GM21390 (cell line): Measurements from ENCODE around the gene SNX2.

ENCODE experiments used
- ATAC-seq: cut with Tn5 transposase; IDR thresholded peaks from one replicate; pipeline ENCODE4 v1.9.1; 2021; ENCODE audit not compliant: unreplicated experiment

Gene SNX2

DNA sequence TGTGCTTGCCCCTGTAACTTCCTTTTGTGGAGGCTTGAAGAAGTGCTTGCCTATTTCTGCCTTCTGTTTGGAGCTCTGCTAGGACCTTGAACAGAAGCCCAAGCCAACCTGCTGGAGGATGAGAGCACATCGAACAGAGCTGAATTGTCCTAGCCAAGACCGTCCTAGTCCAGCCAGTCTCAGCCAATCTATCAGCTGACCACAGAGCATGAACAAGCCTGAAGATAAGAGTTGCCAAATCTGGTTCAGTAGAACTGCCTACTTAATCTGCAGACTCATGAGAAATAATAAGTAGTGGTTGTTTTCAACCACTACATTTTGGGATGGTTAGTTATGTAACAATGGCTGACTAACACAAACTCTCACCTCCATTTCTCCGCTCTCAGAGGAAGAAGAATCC lies 4.4 kb upstream of the SNX2 start:
- no peak for ATAC-seq

DNA sequence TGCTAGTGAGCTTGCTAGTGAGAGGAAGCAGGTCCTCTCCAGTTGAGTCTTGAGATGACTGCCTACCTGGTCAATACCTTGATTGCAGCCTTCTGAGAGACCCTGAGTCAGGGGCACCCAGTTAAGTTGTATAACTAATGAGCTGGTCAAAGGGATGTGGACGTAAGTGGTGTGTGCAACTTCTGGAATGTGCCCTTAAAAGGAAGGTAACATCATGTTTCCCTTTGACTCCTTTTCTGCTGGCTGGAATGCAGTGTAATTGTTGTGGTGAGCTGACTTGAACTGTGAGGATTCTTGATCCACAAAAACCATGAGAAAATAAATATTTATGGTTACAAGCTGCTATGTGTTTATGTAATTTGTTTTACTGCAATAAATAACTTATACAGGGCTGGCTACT lies 2.4 kb upstream of the SNX2 start:
- no peak for ATAC-seq

DNA sequence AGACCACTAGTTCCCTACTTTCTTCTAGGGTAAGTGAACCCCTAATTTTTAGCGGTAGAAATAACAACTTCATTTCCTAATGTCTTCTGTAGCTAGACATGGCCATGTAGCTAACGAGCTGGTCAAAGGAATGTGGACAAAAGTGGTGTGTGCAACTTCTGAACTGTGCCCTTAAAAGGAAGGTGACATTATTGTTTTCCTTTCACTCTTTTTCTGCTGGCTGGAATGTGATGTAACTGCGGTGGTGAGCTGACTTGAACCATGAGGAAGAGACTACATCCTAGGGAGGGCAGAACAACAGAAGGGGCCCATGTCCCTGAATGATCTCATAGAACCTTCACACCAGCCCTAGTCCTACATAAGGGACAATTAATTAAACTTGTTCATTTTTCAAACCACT lies 1.3 kb upstream of the SNX2 start:
- ATAC-seq = no peak

DNA sequence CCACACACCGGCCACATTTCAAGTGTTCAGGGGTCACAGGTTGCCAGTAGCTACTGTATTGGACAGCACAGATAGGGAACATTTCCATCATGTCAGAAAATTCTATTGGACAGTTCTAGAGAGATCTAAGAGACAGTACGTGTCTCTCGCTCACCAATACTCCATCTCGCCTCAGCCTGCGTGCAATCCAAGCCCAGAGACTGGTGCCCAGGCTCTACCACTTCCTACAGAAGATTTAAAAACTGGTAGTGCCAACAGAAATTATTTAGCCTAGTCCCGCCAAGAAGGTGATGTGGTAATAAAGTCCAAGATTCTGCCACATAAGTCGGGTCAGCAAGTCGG lies 390 bp upstream of the SNX2 start:
- peak; percentile 43 for ATAC-seq

DNA sequence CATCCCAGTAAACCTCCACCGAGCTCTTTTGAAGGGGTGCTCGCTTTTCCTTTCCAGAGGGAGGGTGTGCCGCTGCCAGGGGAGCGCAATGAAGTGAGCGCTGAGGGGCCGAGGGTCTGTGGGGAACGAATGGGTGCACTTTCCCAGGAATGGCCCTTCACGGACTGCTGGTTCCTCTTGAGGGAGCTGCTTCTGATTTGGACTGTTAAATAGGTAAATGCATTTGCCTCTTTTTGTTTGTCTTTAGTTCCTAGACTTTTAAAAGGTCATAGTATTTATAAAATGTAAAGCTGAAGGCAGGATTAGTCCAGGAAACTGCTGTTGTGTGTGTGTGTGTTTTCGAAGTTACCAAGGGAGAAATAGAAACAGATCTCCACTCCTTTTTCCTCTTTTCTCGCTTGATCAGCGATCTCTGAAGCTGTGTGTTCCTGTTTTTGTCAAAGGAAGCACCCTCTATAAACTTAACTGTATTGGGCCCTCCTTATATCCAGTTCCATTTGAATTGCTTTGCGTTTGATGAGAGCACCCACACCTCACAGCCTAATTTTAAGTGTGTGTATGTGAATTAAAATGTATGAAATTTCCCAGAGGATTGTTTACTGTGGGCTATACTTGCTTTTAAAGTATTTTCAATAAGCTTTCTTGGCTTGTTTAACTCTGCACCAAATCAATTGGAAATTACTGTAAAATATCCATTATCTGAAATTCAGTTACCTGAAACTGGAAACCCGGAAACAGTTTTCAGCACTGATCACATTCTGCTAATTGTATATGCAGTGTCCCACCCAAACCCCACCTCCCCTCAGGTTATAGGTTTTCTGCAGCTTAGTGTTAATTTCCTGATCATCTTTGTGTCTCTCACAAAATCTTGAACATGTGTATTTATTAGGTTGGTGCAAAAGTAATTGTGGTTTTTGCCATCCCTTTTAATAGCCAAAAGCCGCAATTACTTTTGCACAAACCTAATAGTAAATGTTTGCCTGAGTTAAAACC lies 966 bp downstream of the SNX2 start:
- ATAC-seq = no peak

DNA sequence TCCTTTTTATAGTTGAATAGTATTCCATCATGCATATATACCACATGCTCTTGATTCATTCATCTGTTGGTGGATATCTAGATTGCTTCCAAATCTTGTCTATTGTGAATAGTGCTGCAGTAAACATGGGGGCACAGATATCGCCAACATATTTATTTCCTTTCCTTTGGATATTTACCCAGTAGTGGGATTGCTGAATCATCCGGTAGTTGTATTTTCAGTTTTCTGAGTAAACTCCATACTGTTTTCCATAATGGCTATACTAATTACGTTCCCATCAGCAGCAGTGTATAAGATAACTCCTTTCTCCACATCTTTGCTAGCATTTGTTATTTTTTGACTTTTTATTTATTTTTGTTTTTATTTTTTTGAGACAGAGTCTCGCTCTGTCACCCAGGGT lies 3.3 kb downstream of the SNX2 start:
- no peak for ATAC-seq

DNA sequence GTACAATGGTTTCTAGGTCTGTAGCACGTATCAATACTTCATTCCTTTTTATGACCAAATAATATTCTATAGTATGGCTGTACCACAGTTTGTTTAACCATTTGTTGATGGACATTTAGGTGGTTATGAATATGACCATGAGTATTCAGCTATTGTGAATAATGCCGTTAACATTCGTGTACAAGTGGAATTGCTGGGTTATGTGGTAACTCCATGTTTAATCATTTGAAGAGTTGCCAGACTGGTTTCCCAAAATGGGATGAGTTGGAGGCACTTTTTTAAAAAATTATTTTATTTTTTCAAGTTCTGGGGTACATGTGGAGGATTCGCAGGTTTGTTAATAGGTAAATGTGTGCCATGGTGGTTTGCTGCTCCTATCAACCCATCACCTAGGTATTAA lies 4.6 kb downstream of the SNX2 start:
- ATAC-seq = no peak

DNA sequence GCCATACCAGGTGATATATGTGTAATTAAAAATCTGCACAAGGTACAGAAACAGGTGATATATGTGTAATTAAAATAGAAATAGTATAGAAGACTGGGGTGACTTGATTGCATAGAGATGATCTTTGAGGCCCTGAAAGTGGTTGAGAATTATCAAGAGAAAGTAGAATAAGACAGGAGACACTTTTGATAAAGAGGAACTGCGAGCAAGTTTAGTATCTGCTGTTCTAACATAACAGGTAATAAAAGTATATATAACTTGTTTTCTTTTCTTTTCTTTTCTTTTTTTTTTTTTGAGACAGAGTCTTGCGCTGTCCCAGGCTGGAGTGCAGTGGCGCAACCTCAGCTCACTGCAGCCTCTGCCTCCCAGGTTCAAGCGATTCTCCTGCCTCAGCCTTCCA lies 5.4 kb downstream of the SNX2 start:
- peak; percentile 42 for ATAC-seq

DNA sequence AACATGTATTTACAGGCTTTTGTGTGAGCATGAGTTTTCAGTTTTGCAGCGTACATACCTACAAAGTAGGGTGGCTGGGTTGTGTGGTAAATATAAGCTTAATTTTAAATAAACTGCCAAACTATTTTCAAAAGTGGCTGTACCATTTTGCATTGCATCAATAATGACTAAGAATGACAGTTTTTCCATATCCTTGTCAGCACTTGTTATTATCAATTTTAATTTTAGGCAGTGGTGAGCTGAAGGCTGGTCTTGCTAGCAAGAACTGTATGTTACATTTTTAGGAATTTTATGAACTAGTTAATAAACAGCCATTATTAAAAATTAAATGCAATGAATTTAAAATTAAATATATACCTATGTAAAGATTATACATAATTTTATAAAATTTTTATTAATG lies 6.6 kb downstream of the SNX2 start:
- ATAC-seq = no peak

DNA sequence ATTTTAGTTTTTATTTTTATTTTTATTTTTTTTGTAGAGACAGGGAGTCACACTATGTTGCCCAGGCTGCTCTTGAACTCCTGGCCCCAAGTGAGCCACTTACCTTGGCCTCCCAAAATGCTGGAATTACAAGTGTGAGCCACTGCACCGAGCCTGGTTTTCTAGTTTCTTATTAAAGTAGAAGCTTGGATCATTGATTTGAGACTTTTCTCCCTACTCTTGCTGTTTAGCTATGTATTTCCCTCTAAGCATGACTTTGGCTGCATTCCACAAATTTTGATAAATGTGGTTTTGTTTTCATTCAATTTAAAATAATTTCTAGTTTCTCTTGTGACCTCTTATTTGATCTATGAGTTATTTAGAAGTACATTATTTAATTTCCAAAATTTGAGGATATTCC lies 10.4 kb downstream of the SNX2 start:
- no peak for ATAC-seq

DNA sequence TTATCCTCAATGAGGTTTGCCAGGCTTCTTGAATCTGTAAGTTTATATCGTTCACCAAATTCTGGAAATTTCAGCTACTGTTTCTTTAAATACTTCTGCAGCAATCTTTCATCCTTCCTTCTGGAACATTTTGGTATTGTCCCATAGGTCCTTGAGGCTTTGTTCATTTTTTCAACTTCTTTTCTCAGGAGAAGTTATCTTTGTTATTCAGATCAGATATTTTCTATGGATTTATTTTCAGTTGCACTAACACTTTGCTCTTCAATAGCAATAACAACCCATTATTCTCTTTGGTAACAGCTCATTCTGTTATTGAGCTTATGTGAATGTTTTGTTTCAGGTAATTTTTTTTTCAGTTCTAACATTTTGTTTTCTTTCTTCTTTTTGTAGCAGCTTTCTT lies 13.5 kb downstream of the SNX2 start:
- ATAC-seq = no peak

DNA sequence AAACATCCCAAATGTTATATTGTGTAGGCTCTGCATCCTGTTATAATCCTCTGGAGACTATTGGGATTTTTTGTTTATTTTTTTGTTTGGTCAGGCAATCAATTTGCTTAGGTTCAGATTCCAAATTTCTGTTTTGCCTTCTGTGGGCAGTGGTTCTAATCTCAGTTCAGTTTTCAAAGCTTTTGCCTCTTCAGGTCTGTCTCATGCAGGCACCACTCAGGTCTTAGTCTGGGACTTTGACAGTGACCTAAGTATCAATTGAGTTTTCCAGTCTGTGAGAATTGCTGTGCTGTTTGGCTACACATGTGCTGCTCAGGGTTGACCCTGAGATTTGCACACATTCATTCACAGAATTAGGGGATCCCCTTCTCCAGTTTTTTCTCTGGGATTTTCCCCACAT lies 14.1 kb downstream of the SNX2 start:
- peak; percentile 59 for ATAC-seq

DNA sequence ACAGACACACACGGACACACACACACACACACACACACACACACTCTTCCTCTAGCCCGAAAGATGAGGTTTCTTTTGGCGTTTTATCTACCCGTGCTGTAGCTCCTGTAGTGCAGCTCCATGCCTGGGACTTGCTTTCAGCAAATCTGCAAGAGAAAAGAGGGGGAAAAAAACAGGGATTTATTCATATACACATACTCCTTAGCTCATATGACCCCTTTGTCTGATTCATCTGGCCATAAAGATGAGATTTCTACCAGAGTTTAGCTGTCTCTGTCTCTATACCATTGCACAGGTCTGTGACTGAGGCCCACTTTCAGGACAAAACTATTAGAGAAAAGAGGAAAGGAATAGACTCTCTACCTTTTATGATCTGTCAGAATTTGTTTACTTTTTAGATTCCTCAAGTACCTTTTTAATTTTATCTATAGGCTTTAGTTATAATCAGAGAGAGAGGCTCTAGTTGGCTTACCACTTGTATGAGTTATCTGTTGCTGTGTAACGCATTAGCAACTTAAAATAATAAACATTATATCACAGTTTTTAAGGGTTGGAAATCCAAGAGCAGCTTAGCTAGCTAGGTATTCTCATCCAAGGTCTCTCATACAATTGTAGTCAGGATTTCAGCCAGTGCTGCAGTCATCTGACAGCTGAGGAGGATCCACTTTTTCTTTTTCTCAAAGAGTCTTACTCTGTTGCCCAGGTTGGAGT lies 14.7 kb downstream of the SNX2 start:
- no peak for ATAC-seq

DNA sequence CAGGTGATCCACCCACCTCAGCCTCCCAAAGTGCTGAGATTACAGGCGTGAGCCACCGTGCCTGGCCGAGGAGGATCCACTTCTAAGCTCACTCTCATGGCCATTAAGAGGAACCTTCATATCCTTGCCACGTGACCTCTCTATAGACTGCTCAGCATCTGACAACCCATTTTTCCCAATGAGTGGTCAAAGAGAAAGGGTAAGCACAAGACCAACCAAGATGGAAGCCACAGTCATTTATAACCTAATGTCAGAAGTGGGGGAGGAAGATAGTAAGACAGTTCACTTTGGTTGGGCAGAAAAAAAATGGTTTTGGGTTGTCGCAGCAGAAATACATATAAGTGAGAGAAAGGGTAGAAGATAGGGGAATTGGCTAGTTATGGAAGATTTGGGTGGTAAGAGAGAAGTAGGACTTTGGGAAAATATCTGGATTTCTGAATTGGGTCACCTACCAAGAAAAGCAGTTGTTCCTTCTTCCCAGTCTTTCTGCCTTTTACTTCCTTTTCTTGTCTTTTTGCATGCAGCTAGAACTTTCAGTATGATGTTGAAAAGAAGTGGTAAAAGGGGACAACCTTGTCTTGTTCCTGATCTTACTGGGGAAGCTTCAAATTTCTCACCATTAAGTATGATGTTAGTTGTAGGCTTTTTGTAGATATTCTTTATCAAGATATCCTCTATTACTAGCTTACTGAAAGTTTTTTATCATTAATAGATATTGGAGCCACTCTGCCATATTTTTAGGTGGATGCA lies 15.6 kb downstream of the SNX2 start:
- ATAC-seq = no peak

DNA sequence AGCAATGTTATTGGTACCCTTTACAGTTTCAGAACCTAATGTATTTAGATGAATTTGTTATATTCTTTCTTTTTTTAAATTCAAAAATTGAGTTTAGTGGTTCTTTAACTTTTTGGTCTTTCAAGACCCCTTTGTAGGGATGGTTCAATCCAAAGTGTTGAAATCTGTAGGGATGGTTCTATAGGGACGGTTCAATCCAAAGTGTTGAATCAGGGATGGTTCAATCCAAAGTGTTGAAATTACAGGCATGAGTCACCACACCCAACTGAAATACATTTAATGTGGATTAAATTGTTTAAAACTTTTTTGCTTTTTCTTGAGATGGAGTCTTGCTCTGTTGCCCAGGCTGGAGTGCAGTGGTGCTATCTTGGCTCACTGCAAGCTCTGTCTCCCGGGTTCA lies 30.6 kb downstream of the SNX2 start:
- ATAC-seq = no peak

DNA sequence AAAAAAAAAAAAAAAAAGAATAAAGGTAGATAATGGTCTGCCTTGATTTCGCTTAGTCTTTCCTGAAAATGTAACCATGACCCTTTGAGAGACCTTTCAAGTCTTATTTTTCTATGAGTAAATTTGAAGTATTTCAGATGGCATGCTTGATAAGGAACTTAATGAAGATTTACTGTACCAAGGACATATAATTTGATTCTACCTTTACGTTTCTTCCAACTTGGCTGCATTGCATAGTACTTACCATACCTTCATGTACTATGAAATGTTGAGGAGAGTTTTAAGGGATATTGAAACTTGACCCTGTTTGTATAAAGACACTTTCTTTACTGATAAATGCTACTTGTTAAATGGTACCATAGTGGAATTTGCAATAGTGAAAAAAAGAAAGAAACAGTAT lies 35.5 kb downstream of the SNX2 start:
- ATAC-seq = no peak

DNA sequence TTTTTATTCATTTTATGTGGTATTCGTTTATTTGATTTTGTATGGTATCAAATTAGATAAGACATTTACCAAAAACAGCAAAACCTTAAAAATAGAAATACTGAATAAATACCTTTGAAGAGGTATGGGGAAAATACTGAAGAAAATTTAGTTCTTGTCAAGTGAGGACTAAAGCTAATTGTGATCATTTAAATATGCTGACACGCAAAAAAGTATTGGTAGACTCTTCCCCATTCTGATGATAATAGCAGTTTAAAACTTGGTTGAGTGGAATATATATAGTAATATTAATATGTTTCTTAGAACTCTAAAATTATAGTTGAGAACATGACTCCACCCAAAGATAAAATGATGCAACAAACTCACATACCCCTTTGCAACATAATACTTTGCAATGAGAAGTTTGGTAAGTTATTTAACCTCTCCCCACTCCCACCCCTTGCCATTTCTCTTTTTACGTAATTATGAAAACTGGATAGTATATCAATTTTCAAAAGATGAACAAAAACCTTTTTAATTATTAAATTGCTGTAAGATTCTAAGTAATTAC lies 40.4 kb downstream of the SNX2 start:
- no peak for ATAC-seq

DNA sequence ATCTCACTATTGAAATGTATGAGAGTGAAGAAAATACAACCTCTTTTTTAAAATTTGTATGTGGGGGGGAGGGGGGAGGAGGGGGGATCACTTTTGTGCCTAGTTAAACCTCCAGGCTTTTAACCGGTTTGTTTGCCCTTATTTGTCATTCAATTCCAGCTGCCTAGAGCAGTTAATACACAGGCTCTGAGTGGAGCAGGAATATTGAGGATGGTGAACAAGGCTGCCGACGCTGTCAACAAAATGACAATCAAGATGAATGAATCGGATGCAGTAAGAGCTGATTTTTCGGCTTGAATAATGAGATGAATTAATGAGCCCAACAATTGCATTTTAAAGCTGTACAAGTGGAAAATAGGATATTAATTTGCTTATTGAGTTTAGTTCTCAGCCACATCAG lies 41.9 kb downstream of the SNX2 start:
- ATAC-seq = no peak

DNA sequence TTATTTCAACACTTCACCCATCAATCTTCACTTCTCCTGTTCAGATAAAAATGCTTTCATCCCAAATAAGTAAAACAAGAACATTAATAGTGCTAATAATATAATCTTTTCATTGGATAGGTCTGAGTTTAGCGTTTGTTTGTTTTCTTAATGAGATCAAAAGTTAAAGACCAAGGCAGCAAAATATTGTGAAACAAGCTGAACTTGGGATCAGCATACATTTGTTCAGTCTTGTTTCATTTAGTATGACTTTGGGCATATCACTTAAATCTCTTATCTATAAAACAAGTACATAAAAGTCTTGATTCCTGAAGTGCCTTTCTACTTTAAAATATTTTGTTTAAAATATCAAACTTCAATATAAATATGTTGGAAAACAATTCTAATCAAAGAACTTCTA lies 57.1 kb downstream of the SNX2 start:
- ATAC-seq = no peak

DNA sequence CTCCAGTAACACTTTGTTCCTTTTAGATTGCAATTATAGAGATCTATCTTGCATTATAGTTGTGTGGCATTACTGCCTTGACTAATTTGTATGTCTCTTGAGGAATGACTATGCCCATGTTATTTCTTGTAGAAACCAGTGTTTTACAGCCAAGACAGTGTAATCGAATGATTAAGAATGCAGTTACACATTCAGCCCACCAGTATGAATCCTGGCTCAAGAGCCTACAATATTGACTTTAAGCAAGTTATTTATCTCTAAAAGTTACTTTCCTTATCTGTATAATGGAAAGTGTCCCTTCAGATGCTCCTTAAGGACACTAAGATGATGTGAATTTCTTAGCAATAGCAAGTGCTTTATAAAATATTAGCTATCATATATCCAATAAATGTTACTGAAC lies 60.8 kb downstream of the SNX2 start:
- no peak for ATAC-seq

DNA sequence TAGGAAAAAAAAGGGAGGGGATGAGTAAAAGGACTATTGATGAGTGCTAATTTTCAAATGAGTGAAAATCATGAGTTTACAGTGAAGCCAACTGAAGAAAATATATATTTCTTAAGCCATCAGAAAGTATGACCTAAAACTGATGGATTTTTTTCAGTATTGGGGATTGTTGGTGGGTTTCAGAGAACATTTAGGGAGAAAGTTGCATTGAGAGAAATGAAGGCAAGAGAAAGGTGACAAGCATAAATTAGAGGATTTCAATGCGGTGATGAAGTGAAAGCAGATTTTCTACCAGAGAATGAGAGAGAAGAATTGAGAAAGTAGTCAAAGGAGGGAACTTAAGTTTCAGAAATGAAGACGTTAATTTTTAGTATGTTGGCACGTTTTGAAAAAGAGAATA lies 62.1 kb downstream of the SNX2 start:
- ATAC-seq = no peak

DNA sequence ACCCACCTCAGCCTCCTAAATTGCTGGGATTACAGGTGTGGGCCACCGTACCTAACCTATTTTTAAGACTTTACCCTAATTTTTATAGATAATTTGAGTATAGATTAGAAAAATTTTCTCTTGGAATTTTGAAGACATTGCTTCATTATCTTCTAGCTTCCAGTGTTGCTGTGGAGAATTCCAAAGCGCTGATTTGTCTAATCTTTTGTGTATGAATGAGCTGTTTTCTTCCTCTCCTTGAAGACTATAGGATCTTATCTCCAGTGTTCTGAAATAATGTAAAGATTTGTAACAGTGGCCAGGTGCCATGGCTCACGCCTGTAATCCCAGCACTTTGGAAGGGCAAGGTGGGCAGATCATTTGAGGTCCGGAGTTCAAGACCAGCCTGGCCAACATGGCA lies 64.9 kb downstream of the SNX2 start:
- ATAC-seq = no peak
